WTC11 (cell line): Measurements from ENCODE around the gene TMEM120B. TPM values are rescaled to one million over a fixed set of nuclear protein-coding genes. Genes with fewer than 3 reads are reported as not detected.
A peak's percentile ranks its signal among the peaks of the same experiment; 100 is the strongest.

Experiments used
- ATAC-seq: fragments of 200-7000 bp; cut with Tn5 transposase; 2 replicates; pipeline ENCODE4 v1.10.0; 2021; ENCODE audit warnings: mild to moderate bottlenecking, moderate library complexity
- Bru-seq: library from RNA; stranded (reverse); fragments of 400-500 nt; gene quantifications from one replicate; lab custom pipeline; 2021; lab: Mats Ljungman, UMichigan
- CTCF ChIA-PET: fragments of 300-600 bp; sonication (Branson Sonifier 250); formaldehyde crosslinking; loops from one replicate; lab custom pipeline; 2021; ENCODE audit warnings: antibody characterized with exemption; lab: Charles Lee
- POLR2A ChIA-PET: fragments of 350-600 bp; sonication (Branson Sonifier 250); formaldehyde crosslinking; loops from one replicate; lab custom pipeline; 2021; ENCODE audit warnings: antibody characterized with exemption; lab: Charles Lee
- DNase-seq: peaks from one replicate; pipeline ENCODE4 v3.0.0; 2021; ENCODE audit warnings: low spot score
- H3K27ac Mint-ChIP-seq: 2 replicates; pipeline ENCODE4 v1.8.0; 2021; ENCODE audit warnings: mixed read lengths
- H3K27me3 Mint-ChIP-seq: 2 replicates; pipeline ENCODE4 v1.8.0; 2021; ENCODE audit warnings: low read depth, mild to moderate bottlenecking, moderate library complexity, mixed read lengths
- H3K36me3 Mint-ChIP-seq: 2 replicates; pipeline ENCODE4 v1.8.0; 2021; ENCODE audit warnings: mixed read lengths
- H3K4me1 Mint-ChIP-seq: 2 replicates; pipeline ENCODE4 v1.8.0; 2022; ENCODE audit warnings: mixed read lengths
- H3K4me3 Mint-ChIP-seq: 2 replicates; pipeline ENCODE4 v1.8.0; 2021; ENCODE audit warnings: mild to moderate bottlenecking, moderate library complexity, mixed read lengths
- H3K9me3 Mint-ChIP-seq: 2 replicates; pipeline ENCODE4 v1.8.0; 2021; ENCODE audit warnings: mixed read lengths
- AFF4 ChIP-seq: sonication (generic); formaldehyde crosslinking; IDR thresholded peaks from 2 replicates; pipeline ENCODE4 v1.8.1; 2023; ENCODE audit warnings: mild to moderate bottlenecking, missing genetic modification reagents, borderline replicate concordance
- CBFB ChIP-seq: sonication (generic); formaldehyde crosslinking; IDR thresholded peaks from 2 replicates; pipeline ENCODE4 v1.8.1; 2022; ENCODE audit warnings: mild to moderate bottlenecking, low read depth, missing genetic modification reagents
- ELF4 ChIP-seq: sonication (generic); formaldehyde crosslinking; IDR thresholded peaks from 2 replicates; pipeline ENCODE4 v1.8.1; 2022; ENCODE audit warnings: low read depth, mild to moderate bottlenecking, moderate library complexity, missing genetic modification reagents
- FOXJ3 ChIP-seq: sonication (generic); formaldehyde crosslinking; IDR thresholded peaks from 2 replicates; pipeline ENCODE4 v1.9.0; 2021; ENCODE audit warnings: missing genetic modification reagents, mild to moderate bottlenecking, borderline replicate concordance
- FOXK1 ChIP-seq: sonication (generic); formaldehyde crosslinking; IDR thresholded peaks from 2 replicates; pipeline ENCODE4 v1.8.0; 2022; ENCODE audit warnings: mild to moderate bottlenecking, moderate library complexity, missing genetic modification reagents
- MXD4 ChIP-seq: fragments of 250-450 bp; sonication (Bioruptor Pico); IDR thresholded peaks from 2 replicates; pipeline ENCODE4 v1.8.0; 2021; ENCODE audit warnings: mild to moderate bottlenecking, moderate library complexity, borderline replicate concordance
- NR1H2 ChIP-seq: sonication (generic); formaldehyde crosslinking; IDR thresholded peaks from 2 replicates; pipeline ENCODE4 v1.9.0; 2021; ENCODE audit warnings: mild to moderate bottlenecking, moderate library complexity, missing genetic modification reagents
- SMAD3 ChIP-seq: sonication (generic); formaldehyde crosslinking; IDR thresholded peaks from 2 replicates; pipeline ENCODE4 v1.8.0; 2022; ENCODE audit warnings: missing genetic modification reagents, mild to moderate bottlenecking, borderline replicate concordance
- SOX15 ChIP-seq: fragments of 250-450 bp; sonication (Bioruptor Pico); IDR thresholded peaks from 2 replicates; pipeline ENCODE4 v1.9.0; 2021; ENCODE audit warnings: mild to moderate bottlenecking
- TP53 ChIP-seq: sonication (generic); formaldehyde crosslinking; IDR thresholded peaks from 2 replicates; pipeline ENCODE4 v1.8.1; 2023; ENCODE audit warnings: mild to moderate bottlenecking, missing genetic modification reagents
- ZBTB21 ChIP-seq: sonication (generic); formaldehyde crosslinking; IDR thresholded peaks from 2 replicates; pipeline ENCODE4 v1.8.1; 2023; ENCODE audit warnings: mild to moderate bottlenecking, missing genetic modification reagents, borderline replicate concordance
- ZNF219 ChIP-seq: sonication (generic); formaldehyde crosslinking; IDR thresholded peaks from 2 replicates; pipeline ENCODE4 v1.8.0; 2023; ENCODE audit warnings: missing genetic modification reagents, mild to moderate bottlenecking, borderline replicate concordance
- ZNF232 ChIP-seq: sonication (generic); formaldehyde crosslinking; IDR thresholded peaks from 2 replicates; pipeline ENCODE4 v1.8.0; 2022; ENCODE audit warnings: mild to moderate bottlenecking, missing genetic modification reagents
- ZNF416 ChIP-seq: fragments of 250-450 bp; sonication (Bioruptor Pico); IDR thresholded peaks from 2 replicates; pipeline ENCODE4 v1.9.0; 2021; ENCODE audit warnings: mild to moderate bottlenecking, inconsistent platforms
- long read RNA-seq, 3 experiments: library from RNA in 1 of 3; library from capped mRNA in 1 of 3; library from polyadenylated mRNA in 1 of 3; unstranded in 2 of 3; stranded (forward) in 1 of 3; transcript quantifications; one replicate each; pipeline ENCODE4 v2.0.0, GENCODE V29; 2021
- total RNA-seq: library from RNA; stranded (reverse); gene quantifications from 3 replicates; pipeline ENCODE4 v1.2.3, GENCODE V29; 2021
- TF ChIP-seq, protein P1 (sequence below): sonication (generic); formaldehyde crosslinking; IDR thresholded peaks from 2 replicates; pipeline ENCODE4 v1.8.1; 2022; ENCODE audit warnings: mild to moderate bottlenecking, missing genetic modification reagents, moderate library complexity, borderline replicate concordance
- TF ChIP-seq, protein P2 (sequence below): sonication (generic); formaldehyde crosslinking; IDR thresholded peaks from 2 replicates; pipeline ENCODE4 v1.8.1; 2023; ENCODE audit warnings: mild to moderate bottlenecking, missing genetic modification reagents, moderate library complexity
- TF ChIP-seq, protein P3 (sequence below): fragments of 200-600 bp; IDR thresholded peaks from 2 replicates; pipeline ENCODE4 v1.8.0; 2022; ENCODE audit warnings: antibody characterized with exemption
- TF ChIP-seq, protein P4 (sequence below): sonication (generic); formaldehyde crosslinking; IDR thresholded peaks from 2 replicates; pipeline ENCODE4 v1.8.0; 2023; ENCODE audit warnings: missing genetic modification reagents
- TF ChIP-seq, protein P5 (sequence below): fragments of 250-450 bp; sonication (Bioruptor Pico); IDR thresholded peaks from 2 replicates; pipeline ENCODE4 v1.8.0; 2021; ENCODE audit warnings: mild to moderate bottlenecking
- TF ChIP-seq, protein P6 (sequence below): sonication (generic); formaldehyde crosslinking; IDR thresholded peaks from 2 replicates; pipeline ENCODE4 v1.8.0; 2022; ENCODE audit warnings: mild to moderate bottlenecking, missing genetic modification reagents
- TF ChIP-seq, protein P7 (sequence below): sonication (generic); formaldehyde crosslinking; IDR thresholded peaks from 2 replicates; pipeline ENCODE4 v1.8.0; 2022; ENCODE audit warnings: mild to moderate bottlenecking, missing genetic modification reagents

TMEM120B gene
- total RNA-seq (30.7 to 36.9 TPM (median 33.6 TPM) in 3 replicates), Bru-seq, nascent RNA (percentile 67 among the genes with signal in this experiment)
- long read RNA-seq, experiment 1, full-length matches to known transcripts = 34 of 82 reads
- long read RNA-seq, experiment 1, partial matches to known transcripts = 11 of 82 reads
- long read RNA-seq, experiment 1, other reads (novel, unspliced or antisense) = 37 of 82 reads
- long read RNA-seq, experiment 2, full-length matches to known transcripts = 7 of 37 reads
- long read RNA-seq, experiment 2, partial matches to known transcripts = 7 of 37 reads
- long read RNA-seq, experiment 2, other reads (novel, unspliced or antisense) = 23 of 37 reads
- long read RNA-seq, experiment 3, partial matches to known transcripts = 0 of 3 reads
- long read RNA-seq, experiment 3, other reads (novel, unspliced or antisense) = 3 of 3 reads

GRCh38 chr12:121712461-121713256, at the start of gene TMEM120B:
Gene TMEM120B (plus strand): TSS chr12:121712752. CDS start chr12:121712896, 144 bp downstream.
- Mint-ChIP-seq H3K4me1 (peaks cover 36% of the 10 kb centered on the region), H3K27me3 (no peaks in the 10 kb centered on the region), H3K36me3 (peaks cover 8% of the 10 kb centered on the region), H3K4me3 (peak within 1 kb of the TSS; percentile 90), H3K27ac (peak within 1 kb of the TSS; percentile 96), H3K9me3 (no peaks in the 10 kb centered on the region)
- ChIA-PET CTCF (interaction anchor here (0.6 to 3.5 kb wide), 27 partner anchors 9 to 446 kb away, joined by 3 to 32 read pairs (median 4); partner anchors contain the start of genes RHOF and RNF34), POLR2A (interaction anchor here (0.5 to 1.9 kb wide), 6 partner anchors 81 to 554 kb away, joined by 3 to 11 read pairs (median 5); partner anchors contain the start of gene RHOF)
- peak; percentile 85 for ATAC-seq
- DNase-seq = peak; percentile 71
- TF ChIP-seq MXD4 (CRISPR knock-in tag) (no peak), TP53 (no peak), ZBTB21 (CRISPR knock-in tag) (no peak), AFF4 (no peak), CBFB (CRISPR knock-in tag) (no peak), ZNF416 (CRISPR knock-in tag) (no peak), SOX15 (no peak), SMAD3 (CRISPR knock-in tag) (no peak), ZNF232 (0 out of 2 replicates have a peak, but pooled peaks have one; percentile 23), FOXK1 (CRISPR knock-in tag) (peak; percentile 24; the same call in 1 of the 2 replicates), ZNF219 (CRISPR knock-in tag) (no peak), ELF4 (CRISPR knock-in tag) (0 out of 2 replicates have a peak, but pooled peaks have one; percentile 53), FOXJ3 (no peak), NR1H2 (no peak)
- TF ChIP-seq, protein P1, sequence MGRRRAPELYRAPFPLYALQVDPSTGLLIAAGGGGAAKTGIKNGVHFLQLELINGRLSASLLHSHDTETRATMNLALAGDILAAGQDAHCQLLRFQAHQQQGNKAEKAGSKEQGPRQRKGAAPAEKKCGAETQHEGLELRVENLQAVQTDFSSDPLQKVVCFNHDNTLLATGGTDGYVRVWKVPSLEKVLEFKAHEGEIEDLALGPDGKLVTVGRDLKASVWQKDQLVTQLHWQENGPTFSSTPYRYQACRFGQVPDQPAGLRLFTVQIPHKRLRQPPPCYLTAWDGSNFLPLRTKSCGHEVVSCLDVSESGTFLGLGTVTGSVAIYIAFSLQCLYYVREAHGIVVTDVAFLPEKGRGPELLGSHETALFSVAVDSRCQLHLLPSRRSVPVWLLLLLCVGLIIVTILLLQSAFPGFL (CRISPR knock-in tag) = no peak
- TF ChIP-seq, protein P2, sequence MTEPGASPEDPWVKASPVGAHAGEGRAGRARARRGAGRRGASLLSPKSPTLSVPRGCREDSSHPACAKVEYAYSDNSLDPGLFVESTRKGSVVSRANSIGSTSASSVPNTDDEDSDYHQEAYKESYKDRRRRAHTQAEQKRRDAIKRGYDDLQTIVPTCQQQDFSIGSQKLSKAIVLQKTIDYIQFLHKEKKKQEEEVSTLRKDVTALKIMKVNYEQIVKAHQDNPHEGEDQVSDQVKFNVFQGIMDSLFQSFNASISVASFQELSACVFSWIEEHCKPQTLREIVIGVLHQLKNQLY (CRISPR knock-in tag) = no peak
- TF ChIP-seq, protein P3, sequence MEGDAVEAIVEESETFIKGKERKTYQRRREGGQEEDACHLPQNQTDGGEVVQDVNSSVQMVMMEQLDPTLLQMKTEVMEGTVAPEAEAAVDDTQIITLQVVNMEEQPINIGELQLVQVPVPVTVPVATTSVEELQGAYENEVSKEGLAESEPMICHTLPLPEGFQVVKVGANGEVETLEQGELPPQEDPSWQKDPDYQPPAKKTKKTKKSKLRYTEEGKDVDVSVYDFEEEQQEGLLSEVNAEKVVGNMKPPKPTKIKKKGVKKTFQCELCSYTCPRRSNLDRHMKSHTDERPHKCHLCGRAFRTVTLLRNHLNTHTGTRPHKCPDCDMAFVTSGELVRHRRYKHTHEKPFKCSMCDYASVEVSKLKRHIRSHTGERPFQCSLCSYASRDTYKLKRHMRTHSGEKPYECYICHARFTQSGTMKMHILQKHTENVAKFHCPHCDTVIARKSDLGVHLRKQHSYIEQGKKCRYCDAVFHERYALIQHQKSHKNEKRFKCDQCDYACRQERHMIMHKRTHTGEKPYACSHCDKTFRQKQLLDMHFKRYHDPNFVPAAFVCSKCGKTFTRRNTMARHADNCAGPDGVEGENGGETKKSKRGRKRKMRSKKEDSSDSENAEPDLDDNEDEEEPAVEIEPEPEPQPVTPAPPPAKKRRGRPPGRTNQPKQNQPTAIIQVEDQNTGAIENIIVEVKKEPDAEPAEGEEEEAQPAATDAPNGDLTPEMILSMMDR = no peak
- TF ChIP-seq, protein P4, sequence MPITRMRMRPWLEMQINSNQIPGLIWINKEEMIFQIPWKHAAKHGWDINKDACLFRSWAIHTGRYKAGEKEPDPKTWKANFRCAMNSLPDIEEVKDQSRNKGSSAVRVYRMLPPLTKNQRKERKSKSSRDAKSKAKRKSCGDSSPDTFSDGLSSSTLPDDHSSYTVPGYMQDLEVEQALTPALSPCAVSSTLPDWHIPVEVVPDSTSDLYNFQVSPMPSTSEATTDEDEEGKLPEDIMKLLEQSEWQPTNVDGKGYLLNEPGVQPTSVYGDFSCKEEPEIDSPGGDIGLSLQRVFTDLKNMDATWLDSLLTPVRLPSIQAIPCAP (CRISPR knock-in tag) = no peak
- TF ChIP-seq, protein P5, sequence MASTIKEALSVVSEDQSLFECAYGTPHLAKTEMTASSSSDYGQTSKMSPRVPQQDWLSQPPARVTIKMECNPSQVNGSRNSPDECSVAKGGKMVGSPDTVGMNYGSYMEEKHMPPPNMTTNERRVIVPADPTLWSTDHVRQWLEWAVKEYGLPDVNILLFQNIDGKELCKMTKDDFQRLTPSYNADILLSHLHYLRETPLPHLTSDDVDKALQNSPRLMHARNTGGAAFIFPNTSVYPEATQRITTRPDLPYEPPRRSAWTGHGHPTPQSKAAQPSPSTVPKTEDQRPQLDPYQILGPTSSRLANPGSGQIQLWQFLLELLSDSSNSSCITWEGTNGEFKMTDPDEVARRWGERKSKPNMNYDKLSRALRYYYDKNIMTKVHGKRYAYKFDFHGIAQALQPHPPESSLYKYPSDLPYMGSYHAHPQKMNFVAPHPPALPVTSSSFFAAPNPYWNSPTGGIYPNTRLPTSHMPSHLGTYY = no peak
- TF ChIP-seq, protein P6, sequence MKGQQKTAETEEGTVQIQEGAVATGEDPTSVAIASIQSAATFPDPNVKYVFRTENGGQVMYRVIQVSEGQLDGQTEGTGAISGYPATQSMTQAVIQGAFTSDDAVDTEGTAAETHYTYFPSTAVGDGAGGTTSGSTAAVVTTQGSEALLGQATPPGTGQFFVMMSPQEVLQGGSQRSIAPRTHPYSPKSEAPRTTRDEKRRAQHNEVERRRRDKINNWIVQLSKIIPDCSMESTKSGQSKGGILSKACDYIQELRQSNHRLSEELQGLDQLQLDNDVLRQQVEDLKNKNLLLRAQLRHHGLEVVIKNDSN (CRISPR knock-in tag) = no peak
- TF ChIP-seq, protein P7, sequence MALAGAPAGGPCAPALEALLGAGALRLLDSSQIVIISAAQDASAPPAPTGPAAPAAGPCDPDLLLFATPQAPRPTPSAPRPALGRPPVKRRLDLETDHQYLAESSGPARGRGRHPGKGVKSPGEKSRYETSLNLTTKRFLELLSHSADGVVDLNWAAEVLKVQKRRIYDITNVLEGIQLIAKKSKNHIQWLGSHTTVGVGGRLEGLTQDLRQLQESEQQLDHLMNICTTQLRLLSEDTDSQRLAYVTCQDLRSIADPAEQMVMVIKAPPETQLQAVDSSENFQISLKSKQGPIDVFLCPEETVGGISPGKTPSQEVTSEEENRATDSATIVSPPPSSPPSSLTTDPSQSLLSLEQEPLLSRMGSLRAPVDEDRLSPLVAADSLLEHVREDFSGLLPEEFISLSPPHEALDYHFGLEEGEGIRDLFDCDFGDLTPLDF (CRISPR knock-in tag) = no peak
